Measurements from ENCODE around the gene PDE9A.
"Not testable (repeated sequence)": the region's sequence is repeated elsewhere in the genome, so short reads cannot be mapped to it uniquely, and the experiment has no call there.

Gene PDE9A

DNA sequence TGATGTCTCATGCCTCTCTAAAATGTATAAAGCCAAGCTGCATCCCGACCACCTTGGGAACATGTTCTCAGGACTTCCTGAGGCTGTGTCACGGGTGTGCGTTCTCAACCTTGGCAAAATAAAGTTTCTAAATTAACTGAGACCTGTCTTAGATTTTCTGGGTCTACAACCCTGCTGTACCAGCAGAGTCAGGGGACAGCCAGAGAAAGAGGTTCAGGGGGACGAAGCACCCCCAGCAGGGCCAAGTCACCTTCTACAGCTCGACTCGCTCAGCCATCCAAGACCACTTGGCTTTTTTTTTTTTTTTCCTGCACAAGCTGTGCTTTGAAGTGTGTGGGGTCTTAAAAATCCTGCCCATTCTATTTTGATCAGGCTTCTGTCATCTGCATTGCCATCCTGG, 28.5 kb upstream of the PDE9A start:
- no peak for DNase-seq

DNA sequence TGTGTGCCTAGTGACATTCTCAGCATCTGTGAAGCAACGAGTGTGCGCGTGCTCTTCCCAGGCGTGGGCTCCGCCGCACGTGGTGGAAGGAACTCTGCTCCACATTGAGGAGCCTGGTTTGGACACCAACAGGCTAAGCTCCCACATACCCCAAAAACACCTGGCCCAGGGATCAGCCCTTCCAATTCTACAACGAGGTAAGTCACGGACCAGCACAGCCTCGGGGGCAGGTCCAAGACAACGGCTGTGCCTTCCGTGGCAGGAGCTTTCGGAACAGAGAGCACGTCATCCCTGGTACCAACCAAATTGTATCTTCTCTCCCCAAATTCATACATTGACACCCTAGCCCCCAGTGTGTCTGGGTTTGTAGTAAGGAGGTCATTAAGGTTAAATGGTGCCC, 27.2 kb upstream of the PDE9A start:
- no peak for DNase-seq

- no peak for DNase-seq
These were observed 25.7 kb upstream of the PDE9A start for GRCh38 chr21:42627527-42628289.

DNA sequence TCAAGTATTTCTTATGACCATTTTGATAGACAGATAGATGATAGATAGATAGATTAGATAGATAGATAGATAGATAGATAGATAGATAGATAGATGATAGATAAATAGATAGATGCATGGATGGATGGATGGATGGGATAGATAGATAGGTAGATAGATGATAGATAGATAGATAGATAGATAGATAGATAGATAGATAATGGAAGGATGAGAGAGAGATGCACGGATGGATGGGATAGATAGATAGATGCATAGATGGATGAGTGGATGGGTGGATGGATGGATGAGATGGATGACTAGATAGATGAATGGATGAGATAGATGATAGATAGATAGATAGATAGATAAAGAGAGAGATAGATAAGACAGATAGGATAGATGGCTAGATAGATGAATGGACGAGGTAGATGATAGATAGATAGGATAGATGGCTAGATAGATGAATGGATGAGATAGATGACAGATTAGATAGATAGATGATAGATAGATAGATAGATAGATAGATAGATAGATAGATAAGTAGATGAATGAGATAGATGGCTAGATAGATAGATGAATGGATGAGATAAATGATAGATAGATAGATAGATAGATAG, 24.9 kb upstream of the PDE9A start:
- DNase-seq = not testable (repeated sequence)

- DNase-seq = no peak
These were observed 23.4 kb upstream of the PDE9A start for GRCh38 chr21:42629933-42630589.

DNA sequence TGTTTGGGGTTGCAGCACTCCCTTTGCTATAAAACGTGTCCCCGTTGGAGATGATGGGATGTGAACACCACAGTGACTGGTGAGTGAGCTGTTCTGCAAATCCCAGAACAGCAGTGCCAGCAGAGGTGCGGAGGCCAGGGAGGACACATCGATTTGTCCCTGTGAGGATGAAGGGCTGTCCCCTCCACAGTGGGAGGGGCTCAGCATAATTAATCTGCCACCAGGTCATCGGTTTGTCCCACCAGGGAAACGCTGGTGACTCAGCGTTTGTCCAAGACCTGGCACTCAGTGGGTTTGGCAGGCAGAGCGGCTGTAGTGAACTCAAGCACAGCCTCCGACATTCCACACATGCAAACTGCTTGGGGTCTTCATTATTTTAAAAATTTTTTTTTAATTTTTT, 22.8 kb upstream of the PDE9A start:
- DNase-seq = no peak

- DNase-seq = no peak
These were observed 22.3 kb upstream of the PDE9A start for GRCh38 chr21:42631142-42631541.

DNA sequence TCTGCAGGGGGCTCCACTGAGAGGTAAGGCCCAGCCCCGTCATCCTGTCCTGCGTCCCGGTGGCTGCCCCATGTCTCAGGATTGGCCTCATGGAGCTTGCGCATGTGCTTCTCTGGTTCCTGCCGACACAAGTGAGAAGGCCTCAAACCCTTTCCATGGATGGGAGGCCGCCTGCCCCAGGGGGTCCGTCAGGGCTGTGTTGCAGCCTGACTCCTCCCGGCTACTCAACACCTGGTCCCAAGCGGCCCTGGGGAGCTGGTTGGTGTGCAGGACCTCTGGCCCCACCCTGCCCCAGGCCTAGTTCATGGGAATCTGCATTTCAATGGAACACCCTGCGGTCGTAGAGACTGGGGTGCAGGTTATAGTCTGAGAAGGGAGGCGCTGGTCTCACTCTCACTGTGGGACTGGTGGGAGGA, 21.1 kb upstream of the PDE9A start:
- no peak for DNase-seq

DNA sequence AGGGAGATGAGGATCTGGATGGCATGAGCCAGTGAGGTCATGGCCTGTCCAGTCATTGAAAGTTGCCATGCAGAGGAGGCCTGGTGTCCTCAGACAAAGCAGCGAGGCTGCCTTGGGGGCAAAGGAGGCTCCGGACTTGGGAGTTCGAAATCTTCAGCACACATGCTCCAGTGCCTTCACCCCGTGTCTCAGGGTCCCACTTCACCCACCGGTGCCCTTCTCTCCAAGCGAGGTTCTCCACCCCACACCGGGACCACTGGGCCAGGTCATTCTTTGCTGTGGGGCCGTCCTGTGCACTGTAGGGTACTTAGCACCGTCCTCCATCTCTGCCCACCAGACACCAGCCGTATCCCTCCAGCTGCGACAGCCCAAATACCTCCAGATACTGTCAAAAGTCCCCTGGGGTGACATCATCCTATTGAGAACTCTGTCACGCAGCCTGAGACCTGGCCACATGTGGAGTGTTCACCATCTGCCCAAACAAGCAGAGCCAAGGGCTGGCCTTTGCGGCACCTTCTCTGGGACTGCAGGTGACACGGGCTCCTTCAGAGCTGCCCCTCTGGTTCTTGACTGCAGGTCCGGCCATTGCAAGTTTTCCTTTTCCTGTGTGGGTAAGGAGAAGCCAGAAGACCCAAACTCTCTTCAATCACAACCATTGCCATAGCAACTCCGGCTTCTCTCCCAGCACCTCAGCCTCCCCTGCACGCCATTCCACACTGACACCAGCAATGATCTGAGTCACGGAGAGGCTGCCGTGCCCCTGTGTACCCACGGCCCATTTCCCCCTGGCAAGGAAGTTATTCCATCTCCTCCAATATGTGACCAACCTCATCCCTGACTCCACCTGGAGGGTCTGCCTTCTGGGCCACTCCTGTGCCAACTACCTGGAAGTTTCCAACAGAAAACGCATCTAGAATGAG, 20.4 kb upstream of the PDE9A start:
- no peak for DNase-seq

DNA sequence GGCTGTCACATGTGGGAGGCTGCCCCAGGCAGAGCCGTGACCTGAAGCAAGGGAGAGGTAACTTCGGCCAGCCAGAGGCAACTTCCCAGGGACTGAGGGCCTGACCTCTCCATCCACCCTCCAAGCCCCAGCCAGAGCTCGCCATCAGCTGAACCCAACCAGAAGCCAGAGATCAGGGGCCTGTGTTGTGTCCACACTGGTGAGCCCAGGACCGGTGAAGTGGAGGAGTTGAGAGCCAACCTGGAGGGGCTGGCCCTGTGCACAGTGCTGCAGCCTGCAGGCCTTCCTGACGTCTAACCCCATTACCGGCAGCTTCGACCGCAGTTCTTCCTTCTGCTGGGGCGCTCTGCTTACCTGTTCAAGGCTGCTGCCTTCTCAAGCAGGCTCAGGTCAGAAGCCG, 19.6 kb upstream of the PDE9A start:
- DNase-seq = no peak

- no peak for DNase-seq
These were observed 17.4 kb upstream of the PDE9A start for GRCh38 chr21:42635848-42636519.

DNA sequence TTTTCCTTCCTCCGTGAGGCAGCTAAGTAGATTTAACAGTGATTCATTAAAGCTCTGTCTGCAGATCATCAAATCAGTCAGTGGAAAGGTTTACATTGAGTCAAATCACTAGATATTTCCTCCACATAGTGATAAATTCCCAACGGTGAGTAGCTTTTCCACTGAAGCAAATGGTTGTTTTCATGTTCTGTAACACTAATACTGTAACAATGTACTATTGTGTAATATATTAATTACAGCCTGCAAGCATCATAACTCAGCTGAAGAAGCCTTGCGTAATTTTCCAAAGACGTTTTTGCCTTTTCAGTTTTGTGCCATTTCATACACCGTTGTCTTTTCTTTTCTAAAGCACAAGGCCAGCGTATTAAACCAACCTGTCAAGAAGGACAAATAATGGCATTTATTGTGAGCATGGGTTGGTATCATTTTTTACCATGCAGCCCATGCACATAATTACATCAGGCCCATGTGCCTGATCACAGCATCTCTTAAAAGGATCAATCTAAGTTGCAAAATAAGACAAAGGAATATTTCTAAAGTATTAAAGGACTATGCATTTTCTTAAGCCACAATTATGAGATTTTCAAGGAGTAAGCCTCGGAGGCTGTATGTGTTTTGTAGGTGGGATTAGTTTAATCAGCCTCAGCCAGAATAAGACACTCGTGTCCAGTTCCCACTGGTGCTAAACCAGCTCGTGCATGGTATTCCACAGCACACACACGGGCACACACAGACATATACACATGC, 16.7 kb upstream of the PDE9A start:
- no peak for DNase-seq

DNA sequence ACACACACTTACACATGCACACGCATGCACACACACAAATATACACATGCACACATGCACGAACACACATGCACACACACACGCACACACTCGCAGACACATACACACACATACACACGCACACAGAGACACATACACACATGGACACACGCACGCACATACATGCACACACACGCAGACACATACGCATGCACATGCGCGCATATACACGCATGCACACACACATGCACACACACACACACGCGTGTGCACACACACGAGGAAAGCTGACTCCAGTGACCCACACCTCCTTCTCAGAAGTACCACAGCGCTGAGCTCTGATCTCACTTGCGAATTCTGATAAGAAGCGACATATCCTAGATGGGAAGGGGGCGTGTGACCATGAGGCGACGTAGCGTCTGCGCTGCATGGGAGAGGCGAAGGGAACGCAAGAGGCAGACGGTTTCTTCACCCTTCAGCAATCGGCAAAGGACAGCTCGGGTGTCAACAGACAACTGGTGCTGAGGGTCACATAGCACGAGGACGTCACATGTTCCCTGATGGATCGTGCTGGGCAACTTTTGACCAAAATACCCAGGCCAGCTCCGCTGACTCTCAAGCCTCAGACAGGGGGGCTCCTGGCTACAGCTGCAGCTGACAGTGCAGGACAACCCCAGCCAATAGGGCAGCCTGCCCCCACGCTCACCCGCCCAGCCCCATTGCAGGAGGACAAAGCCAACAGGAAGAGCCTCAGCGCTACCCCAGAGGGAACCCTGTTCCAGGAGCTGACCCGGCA, 16.0 kb upstream of the PDE9A start:
- no peak for DNase-seq

- DNase-seq = no peak
These were observed 15.1 kb upstream of the PDE9A start for GRCh38 chr21:42638266-42638863.

GRCh38 chr21:42639646-42640152, 13.7 kb upstream of the PDE9A start:
- no peak for DNase-seq

- no peak for DNase-seq
These were observed 12.9 kb upstream of the PDE9A start for GRCh38 chr21:42640486-42640885.

GRCh38 chr21:42641311-42642218, 11.9 kb upstream of the PDE9A start:
- peak in 2 of 14 donors; percentile 29 to 44 for DNase-seq

GRCh38 chr21:42642219-42642745, 11.1 kb upstream of the PDE9A start:
- DNase-seq = no peak

All from C1 segment of cervical spinal cord (tissue), 14 donors.